MM.1S (cell line): Measurements from ENCODE around the gene MIPOL1.

Experiments
- DNase-seq: peaks from one replicate; pipeline ENCODE4 v3.0.0-alpha.2; 2015
- H2AFZ ChIP-seq: fragments of 300-600 bp; sonication (generic); 2 replicates; pipeline ENCODE4 v1.6.0; 2016; ENCODE audit warnings: antibody characterized with exemption, low read length
- H3F3A ChIP-seq: fragments of 300-600 bp; sonication (generic); 2 replicates; pipeline ENCODE4 v1.6.1; 2016; ENCODE audit warnings: mild to moderate bottlenecking, antibody characterized with exemption, low read length, moderate library complexity, mixed read lengths; ENCODE audit not compliant: insufficient read depth
- H3K27ac ChIP-seq: fragments of 300-600 bp; sonication (generic); 2 replicates; pipeline ENCODE4 v1.5.1; 2016; ENCODE audit warnings: mild to moderate bottlenecking, low read length
- H3K27me3 ChIP-seq: fragments of 300-600 bp; sonication (generic); replicated peaks from 2 replicates; pipeline ENCODE4 v1.6.0; 2016; ENCODE audit warnings: low read length; ENCODE audit not compliant: insufficient read depth
- H3K36me3 ChIP-seq: fragments of 300-600 bp; sonication (generic); replicated peaks from 2 replicates; pipeline ENCODE4 v1.6.1; 2016; ENCODE audit warnings: mild to moderate bottlenecking, low read length, mixed read lengths; ENCODE audit not compliant: insufficient read depth
- H3K4me1 ChIP-seq: fragments of 300-600 bp; sonication (generic); 2 replicates; pipeline ENCODE4 v1.6.1; 2016; ENCODE audit warnings: low read length, mixed read lengths
- H3K4me2 ChIP-seq: fragments of 300-600 bp; sonication (generic); 2 replicates; pipeline ENCODE4 v1.6.0; 2016; ENCODE audit warnings: low read depth, low read length
- H3K4me3 ChIP-seq: fragments of 300-600 bp; sonication (generic); 2 replicates; pipeline ENCODE4 v1.5.1; 2016; ENCODE audit warnings: low read length, mixed read lengths
- H3K79me2 ChIP-seq: fragments of 300-600 bp; sonication (generic); 2 replicates; pipeline ENCODE4 v1.6.1; 2016; ENCODE audit warnings: mixed run types, low read length, mixed read lengths
- H3K9ac ChIP-seq: fragments of 300-600 bp; sonication (generic); 2 replicates; pipeline ENCODE4 v1.6.1; 2016; ENCODE audit warnings: low read length, mixed read lengths
- H3K9me2 ChIP-seq: fragments of 300-600 bp; sonication (generic); replicated peaks from 2 replicates; pipeline ENCODE4 v1.6.1; 2016; ENCODE audit warnings: mild to moderate bottlenecking, low read length, mixed read lengths; ENCODE audit not compliant: insufficient read depth
- H3K9me3 ChIP-seq: fragments of 300-600 bp; sonication (generic); replicated peaks from 2 replicates; pipeline ENCODE4 v1.6.1; 2016; ENCODE audit warnings: mild to moderate bottlenecking, low read length, mixed read lengths; ENCODE audit not compliant: insufficient read depth
- H4K20me1 ChIP-seq: fragments of 300-600 bp; sonication (generic); 2 replicates; pipeline ENCODE4 v1.6.1; 2016; ENCODE audit warnings: mild to moderate bottlenecking, low read length, moderate library complexity, mixed read lengths; ENCODE audit not compliant: insufficient read depth
- CTCF ChIP-seq: fragments of 300-600 bp; sonication (generic); IDR thresholded peaks from 2 replicates; pipeline ENCODE4 v1.5.1; 2016; ENCODE audit warnings: antibody characterized with exemption, low read length, mixed read lengths
- EZH2 ChIP-seq: fragments of 300-600 bp; sonication (generic); optimal IDR thresholded peaks from 2 replicates; pipeline ENCODE3; 2017; ENCODE audit warnings: low read depth, mild to moderate bottlenecking, antibody characterized with exemption, low read length, mixed read lengths
- EZH2phosphoT487 ChIP-seq: fragments of 300-600 bp; sonication (generic); IDR thresholded peaks from 2 replicates; pipeline ENCODE4 v1.6.1; 2018; ENCODE audit warnings: antibody characterized with exemption, low read length

Gene MIPOL1

DNA sequence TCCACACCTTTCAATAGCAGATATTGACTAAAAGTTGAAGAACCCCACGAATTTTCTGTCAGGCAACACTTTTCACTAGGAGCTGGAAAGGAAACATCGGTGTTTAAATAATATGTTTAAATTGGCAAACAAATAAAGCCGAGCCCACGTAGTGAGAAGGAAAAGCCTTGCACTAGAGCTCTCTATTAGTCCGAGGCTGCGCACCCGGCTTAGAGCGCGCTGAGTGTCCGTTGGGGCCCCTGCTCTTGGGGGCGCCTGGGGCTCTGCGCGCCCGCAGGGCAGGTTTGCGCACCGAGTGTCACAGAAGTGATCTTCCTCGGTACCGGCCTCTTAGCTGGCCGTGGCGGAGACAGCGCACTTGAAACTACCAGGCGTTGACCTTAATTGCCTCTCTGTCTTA, 404.1 kb downstream of the MIPOL1 start:
- no peaks in the 10 kb centered on the region for H3K79me2 ChIP-seq
- H3K27ac ChIP-seq = no peak overlapping the region
- H3F3A ChIP-seq = no peaks in the 10 kb centered on the region
- H3K9me3 ChIP-seq = no peaks in the 10 kb centered on the region
- DNase-seq = no peak
- H3K4me3 ChIP-seq = no peak overlapping the region
- no peak for TF ChIP-seq EZH2phosphoT487
- TF ChIP-seq CTCF = no peak
- no peak for TF ChIP-seq EZH2
- H4K20me1 ChIP-seq = no peaks in the 10 kb centered on the region
- no peak overlapping the region for H2AFZ ChIP-seq
- H3K9me2 ChIP-seq = no peaks in the 10 kb centered on the region
- H3K4me2 ChIP-seq = no peak overlapping the region
- H3K4me1 ChIP-seq = no peaks in the 10 kb centered on the region
- no peak overlapping the region for H3K9ac ChIP-seq
- no peaks in the 10 kb centered on the region for H3K36me3 ChIP-seq
- no peaks in the 10 kb centered on the region for H3K27me3 ChIP-seq
